Ovary (tissue), 3 donors: Measurements from ENCODE around the gene ACSS1.

Experiments used
- EP300 ChIP-seq: sonication (generic); formaldehyde crosslinking; IDR thresholded peaks from one replicate; pipeline ENCODE4 v1.6.1; 2017; ENCODE audit warnings: antibody characterized with exemption
- POLR2A ChIP-seq: fragments of 450-650 bp; IDR thresholded peaks from one replicate; pipeline ENCODE4 v1.6.1; 2017; ENCODE audit warnings: antibody characterized with exemption, mild to moderate bottlenecking, moderate library complexity
- TF ChIP-seq, protein P1 (sequence below), 3 donors: fragments of 450-650 bp in 2 of 3; fragments of 200-600 bp in 1 of 3; IDR thresholded peaks; one replicate each; pipeline versions ENCODE4 v1.5.1 to v1.8.0; 2016 to 2022; ENCODE audit warnings: antibody characterized with exemption in 3 of 3, mild to moderate bottlenecking in 1 of 3
- donor health status: DM: no; HTN: no; CAD: no.

DNA sequence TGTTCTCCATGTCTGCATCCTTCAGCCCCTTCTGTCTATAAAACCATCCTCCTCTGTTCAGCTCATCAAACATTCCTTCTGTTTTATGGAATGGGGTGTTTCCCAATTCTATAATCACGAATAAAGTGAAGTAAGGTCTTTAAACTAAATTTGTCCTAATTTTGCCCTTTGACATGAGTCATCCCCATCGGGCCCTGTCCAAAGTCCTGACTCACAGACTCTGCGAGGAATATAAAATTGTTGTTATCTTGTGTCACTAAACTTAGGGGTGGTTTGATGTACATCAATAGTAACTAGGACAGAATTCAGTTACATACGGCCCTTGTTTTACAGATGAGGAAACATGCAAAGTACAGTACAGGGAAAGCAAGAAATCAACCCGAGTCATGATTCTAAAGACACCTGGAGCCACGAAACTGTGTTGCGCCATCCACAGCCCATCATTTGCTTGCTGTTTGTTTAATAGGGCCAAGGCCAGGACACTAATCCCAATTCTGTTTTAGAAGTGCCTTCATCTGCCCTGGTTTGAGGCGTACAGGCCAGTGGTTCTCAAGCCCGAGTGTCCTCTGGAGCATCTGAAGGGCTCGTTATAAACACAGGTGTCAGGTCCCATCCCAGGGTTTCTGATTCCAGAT, 2.8 kb downstream of the ACSS1 start:
- TF ChIP-seq, protein P1, sequence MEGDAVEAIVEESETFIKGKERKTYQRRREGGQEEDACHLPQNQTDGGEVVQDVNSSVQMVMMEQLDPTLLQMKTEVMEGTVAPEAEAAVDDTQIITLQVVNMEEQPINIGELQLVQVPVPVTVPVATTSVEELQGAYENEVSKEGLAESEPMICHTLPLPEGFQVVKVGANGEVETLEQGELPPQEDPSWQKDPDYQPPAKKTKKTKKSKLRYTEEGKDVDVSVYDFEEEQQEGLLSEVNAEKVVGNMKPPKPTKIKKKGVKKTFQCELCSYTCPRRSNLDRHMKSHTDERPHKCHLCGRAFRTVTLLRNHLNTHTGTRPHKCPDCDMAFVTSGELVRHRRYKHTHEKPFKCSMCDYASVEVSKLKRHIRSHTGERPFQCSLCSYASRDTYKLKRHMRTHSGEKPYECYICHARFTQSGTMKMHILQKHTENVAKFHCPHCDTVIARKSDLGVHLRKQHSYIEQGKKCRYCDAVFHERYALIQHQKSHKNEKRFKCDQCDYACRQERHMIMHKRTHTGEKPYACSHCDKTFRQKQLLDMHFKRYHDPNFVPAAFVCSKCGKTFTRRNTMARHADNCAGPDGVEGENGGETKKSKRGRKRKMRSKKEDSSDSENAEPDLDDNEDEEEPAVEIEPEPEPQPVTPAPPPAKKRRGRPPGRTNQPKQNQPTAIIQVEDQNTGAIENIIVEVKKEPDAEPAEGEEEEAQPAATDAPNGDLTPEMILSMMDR (IDR thresholded peaks at IDR 0.05), result no peak
- TF ChIP-seq POLR2A, result no peak
- TF ChIP-seq EP300, result no peak
